Measurements from ENCODE around the gene CASZ1.

- TF ChIP-seq CTCF (IDR thresholded peaks at IDR 0.05) = no peak
- TF ChIP-seq POLR2A (IDR thresholded peaks at IDR 0.05) = no peak
Observed at GRCh38 chr1:10615332-10615731, 181.1 kb downstream of the CASZ1 start.

All from testis (tissue), 2 donors.